Activated CD4-positive, alpha-beta T cell treated with anti-CD3 and anti-CD28 coated beads, Interleukin-10, Interleukin-2, amounts not matched to agents 100 ng/mL and 50 ng/mL, durations not matched to agents 16 hours and 8 hours (primary cell): ENCODE data around the gene SEMA6D.
"Not testable (repeated sequence)": the region's sequence is repeated elsewhere in the genome, so short reads cannot be mapped to it uniquely, and the experiment has no call there.

Experiments
- DNase-seq: peaks from one replicate; pipeline ENCODE4 v3.0.0-alpha.2; 2020

SEMA6D gene

GRCh38 chr15:47719730-47720129, 2.4 kb downstream of the SEMA6D start:
- DNase-seq = no peak

GRCh38 chr15:47720555-47720954, 3.2 kb downstream of the SEMA6D start:
- DNase-seq = no peak

- no peak for DNase-seq
These were observed 4.4 kb downstream of the SEMA6D start for GRCh38 chr15:47721676-47722075.

- no peak for DNase-seq
These were observed 7.0 kb downstream of the SEMA6D start for GRCh38 chr15:47724346-47724745.

DNA sequence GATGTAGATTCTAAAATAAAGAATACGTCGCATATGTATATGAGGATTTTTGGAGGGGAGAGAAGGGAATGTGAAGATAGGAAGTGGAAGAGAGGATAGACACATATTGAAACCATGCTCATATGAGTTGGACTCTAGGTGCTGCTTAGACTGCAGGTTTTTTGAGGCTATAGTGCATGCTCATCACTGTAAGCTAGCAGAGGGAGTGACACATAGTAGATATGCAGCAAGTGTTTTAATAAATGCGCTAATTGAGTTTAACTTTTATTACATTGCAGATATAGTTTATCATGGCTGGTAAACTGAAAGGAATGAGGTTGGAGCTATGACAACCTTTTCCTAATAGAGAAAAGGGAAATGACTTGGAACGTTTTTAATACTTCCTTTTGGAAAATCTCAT, 7.7 kb downstream of the SEMA6D start:
- DNase-seq = no peak

DNA sequence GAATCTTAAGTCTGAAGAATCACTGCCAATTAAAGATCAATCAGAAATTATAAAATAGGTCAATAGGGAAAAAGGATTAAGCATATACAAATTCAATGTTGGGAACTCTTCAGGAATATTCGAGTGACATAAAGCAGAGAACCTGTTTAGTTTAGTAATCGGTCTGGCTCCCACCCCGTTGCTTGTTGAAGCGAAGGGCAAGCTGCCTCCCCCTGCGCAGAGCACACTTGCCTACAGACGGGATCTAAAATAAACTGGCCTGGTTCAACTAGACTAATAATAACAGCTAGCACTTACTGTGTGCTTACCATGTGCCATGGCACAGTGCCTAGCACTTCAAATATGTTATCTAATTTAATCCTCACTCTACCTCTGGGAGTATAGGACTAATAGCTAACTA, 8.6 kb downstream of the SEMA6D start:
- no peak for DNase-seq

GRCh38 chr15:47726399-47726823, 9.1 kb downstream of the SEMA6D start:
- DNase-seq = no peak

DNA sequence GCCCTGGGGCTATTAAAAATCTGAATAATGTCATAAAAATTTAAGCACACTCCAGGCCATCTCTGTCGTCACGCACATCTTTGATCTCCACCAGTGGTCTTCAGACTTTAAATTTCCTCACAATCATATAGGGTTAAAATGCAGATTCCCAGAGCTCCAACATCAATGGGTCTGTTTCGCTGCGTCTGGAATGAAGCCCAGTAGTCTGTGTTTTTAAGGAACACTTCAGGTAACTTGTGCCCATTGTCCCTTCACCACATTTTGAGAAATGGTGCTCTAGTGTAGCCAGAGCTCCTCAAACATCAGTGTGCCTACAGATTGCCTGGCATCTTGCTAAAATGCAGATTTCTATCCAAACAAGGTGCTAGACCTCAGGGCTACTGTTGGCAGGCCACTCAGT, 9.8 kb downstream of the SEMA6D start:
- no peak for DNase-seq

GRCh38 chr15:47727676-47728075, 10.4 kb downstream of the SEMA6D start:
- no peak for DNase-seq

DNA sequence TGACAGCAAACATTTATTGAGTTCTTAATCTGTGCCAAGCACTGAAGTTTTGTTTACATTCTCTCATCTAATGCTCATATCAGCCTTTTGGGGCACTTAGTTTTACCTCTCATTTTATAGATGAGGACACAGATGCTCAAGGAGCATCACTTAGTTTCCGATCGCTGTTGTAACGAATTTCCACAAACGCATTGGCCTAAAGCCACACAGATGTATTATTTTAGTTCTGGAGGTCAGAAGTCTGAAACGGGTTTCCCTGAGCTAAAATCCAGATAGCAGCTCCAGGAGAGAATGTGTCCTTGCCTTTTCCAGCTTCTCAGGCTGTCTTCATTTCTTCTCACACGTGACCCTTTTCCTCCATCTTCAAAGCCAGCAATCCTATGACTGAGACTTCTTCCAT, 11.1 kb downstream of the SEMA6D start:
- no peak for DNase-seq

- DNase-seq = no peak
These were observed 11.6 kb downstream of the SEMA6D start for GRCh38 chr15:47728886-47729285.

GRCh38 chr15:47731230-47731629, 13.9 kb downstream of the SEMA6D start:
- DNase-seq = no peak

DNA sequence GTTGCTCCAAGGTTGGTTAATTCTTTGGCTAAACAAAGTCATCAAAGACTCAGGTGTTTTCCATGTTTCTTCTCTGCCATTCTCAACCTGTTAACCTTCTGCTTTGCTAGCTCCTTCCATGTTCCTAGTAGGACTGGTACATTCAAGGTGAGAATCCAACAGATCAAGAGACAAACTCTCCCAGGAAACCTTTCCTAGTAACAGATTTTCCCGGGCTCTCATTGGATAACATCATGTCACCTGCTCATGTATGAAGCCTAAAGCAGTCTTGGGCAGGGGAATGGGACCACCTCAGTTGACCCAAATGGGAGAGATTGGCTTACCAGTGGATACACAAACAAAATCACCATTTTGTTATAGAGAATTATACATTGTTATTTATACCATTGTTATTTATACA, 14.9 kb downstream of the SEMA6D start:
- no peak for DNase-seq

DNA sequence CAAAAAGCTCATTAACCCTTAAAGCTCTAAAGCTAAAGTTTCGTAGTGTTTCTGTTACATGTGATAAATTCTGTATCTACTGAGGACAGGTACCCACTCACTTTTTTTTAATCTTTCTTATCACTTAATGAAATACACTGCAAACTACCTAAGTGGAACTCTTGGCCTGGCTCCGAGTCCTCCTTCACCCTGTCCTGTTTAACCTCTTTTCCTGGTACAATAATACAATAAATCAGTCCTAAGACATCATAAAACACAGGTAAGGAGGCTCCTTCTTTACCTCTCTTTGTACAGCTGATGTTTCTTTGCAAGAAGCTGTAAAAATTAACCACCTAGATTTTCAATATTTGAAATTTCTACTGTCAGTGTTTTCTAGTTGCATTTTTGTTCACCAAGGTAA, 15.8 kb downstream of the SEMA6D start:
- no peak for DNase-seq

DNA sequence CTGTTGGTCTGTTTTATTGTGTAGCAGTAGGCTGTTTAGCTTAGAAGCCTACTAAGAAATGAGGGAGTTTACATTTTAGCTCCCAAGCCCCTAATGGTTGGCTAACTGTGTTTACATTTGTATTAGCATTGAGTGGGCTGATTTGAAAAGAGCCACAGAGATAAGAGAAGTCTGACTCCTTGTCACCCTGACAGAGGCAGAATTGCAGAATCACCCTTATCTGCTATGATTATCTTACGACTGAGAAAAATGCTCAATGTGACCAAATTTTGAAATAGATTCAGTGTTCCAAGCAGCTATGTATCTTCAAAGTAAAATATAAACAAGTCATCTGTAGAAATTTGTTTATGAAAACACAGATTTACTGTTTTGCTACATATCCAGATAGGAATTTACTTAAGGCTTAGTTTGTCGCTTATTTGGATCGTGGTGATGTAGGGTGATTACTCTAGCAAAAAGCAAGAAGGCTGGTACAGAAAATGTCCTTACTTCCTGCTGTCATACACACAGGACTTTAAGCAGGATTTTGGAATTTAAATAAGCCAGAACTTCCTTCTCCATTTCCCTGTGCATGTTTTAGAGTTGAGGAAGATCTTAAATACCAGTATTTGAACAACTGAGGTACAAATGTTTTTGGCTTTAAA, 19.0 kb downstream of the SEMA6D start:
- no peak for DNase-seq

DNA sequence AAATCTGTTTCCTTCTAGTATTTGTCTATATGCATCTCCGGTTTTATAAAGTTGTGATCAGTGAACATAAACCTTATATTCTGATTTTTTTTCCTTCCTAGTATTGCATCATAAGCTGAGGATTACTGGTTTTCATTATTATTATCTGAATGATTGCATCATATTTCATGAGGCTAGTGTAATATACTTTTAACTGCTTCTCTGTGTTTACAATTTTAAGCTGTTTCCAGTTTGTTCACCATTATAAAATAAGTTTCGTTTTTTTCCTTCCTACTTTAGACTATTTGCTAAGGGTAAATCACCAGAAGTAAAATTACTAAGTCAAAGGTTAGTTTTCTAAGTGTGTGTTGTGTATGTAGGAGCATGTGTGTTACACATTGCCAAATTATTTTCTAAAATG, 20.2 kb downstream of the SEMA6D start:
- no peak for DNase-seq

GRCh38 chr15:47738144-47738825, 21.0 kb downstream of the SEMA6D start:
- not testable (repeated sequence) for DNase-seq

GRCh38 chr15:47741082-47741481, 23.8 kb downstream of the SEMA6D start:
- DNase-seq = no peak

DNA sequence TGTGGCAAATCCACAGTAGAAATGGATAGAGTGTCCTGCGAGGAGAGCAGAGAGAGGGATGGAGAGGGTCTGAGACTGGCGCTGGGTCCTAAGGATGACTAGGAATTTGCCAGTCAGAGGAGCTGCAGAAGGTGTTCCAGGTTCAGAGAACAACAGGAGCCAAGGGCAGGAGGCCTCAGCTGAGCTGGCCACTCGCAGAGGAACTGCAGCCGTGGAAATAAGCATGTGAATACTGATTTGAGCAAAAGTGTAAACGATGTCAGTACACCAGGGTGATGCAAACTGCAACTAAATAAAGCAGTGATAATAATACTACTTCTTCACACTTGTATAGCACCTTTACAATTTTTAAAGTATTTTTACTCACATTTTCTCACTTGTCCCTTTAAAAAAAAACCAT, 24.6 kb downstream of the SEMA6D start:
- no peak for DNase-seq

- no peak for DNase-seq
These were observed 25.0 kb downstream of the SEMA6D start for GRCh38 chr15:47742334-47742733.

GRCh38 chr15:47742742-47743141, 25.4 kb downstream of the SEMA6D start:
- no peak for DNase-seq

GRCh38 chr15:47743385-47743784, 26.1 kb downstream of the SEMA6D start:
- DNase-seq = no peak

DNA sequence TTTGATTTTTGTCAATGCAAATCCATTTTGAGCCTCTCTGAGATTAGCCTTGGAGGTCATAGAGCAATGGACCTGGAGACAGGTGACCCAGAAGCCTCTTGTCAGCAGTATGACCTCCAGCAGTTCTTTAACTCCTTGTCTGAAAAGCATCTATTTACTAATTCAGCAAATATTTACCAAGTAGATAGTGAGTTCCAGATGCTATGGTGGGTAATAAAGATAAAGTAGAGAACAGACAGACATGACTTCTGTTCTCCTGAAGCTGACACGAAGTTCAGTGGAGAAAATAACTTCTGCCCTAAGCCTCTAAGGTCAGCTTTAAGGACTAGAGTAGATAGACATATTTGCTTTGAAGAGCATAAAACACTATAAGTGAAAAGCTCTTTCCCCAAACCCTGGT, 26.6 kb downstream of the SEMA6D start:
- DNase-seq = no peak

- DNase-seq = no peak
These were observed 27.2 kb downstream of the SEMA6D start for GRCh38 chr15:47744496-47744895.

GRCh38 chr15:47744973-47745372, 27.7 kb downstream of the SEMA6D start:
- DNase-seq = no peak
